GM18498 (cell line): ENCODE measurements around the gene LRRC3B.
A peak's percentile ranks its signal among the peaks of the same experiment; 100 is the strongest.

Experiments
- ATAC-seq: cut with Tn5 transposase; IDR thresholded peaks from one replicate; pipeline ENCODE4 v1.9.1; 2021; ENCODE audit warnings: mild to moderate bottlenecking, moderate library complexity; ENCODE audit not compliant: unreplicated experiment

LRRC3B gene

DNA sequence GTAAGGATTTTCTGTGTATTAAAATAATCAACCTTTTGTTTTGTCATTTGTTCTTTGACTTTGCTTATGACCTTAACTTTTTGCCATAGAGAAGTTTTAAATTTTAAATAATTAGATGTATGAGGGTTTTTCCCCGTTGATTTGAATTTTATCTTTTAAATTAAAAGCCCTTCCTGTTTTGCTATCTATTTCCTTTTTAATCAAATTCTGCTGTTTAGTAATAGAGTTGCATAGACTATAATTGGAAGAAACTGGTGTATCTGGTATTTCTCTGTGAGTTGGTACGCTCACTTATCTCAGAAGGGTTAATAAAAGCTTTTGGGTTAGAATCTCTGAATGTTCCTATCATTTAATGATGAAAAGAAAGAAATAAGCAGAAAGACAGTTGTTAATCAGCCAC, 82.2 kb downstream of the LRRC3B start:
- no peak for ATAC-seq

- ATAC-seq = no peak
Measured at GRCh38 chr3:26708501-26708900, 85.9 kb downstream of the LRRC3B start.

- peak; percentile 80 for ATAC-seq
Measured at GRCh38 chr3:26712211-26713026, 89.8 kb downstream of the LRRC3B start.

- no peak for ATAC-seq
Measured at GRCh38 chr3:26713091-26713490, 90.5 kb downstream of the LRRC3B start.

GRCh38 chr3:26714485-26714884, 91.9 kb downstream of the LRRC3B start:
- ATAC-seq = no peak

DNA sequence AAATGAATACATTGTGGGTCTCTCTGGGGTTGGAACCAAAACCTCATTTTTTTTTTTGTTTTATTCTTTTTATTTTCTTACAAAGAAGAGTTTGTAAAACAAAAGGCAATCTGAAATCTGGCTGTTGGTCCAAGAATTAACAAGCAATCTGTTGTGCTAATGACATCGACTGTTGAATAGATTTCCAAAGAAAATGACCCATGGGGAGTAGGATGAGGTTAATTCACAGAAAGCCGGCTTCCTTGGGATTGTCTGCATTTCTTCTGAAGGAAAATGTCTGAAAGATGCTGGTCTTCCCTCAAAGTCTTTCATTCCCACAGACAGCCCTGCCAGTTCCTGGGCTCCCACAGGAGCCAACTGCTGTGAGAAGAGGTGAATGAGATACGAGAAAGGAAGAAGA, 92.9 kb downstream of the LRRC3B start:
- no peak for ATAC-seq

DNA sequence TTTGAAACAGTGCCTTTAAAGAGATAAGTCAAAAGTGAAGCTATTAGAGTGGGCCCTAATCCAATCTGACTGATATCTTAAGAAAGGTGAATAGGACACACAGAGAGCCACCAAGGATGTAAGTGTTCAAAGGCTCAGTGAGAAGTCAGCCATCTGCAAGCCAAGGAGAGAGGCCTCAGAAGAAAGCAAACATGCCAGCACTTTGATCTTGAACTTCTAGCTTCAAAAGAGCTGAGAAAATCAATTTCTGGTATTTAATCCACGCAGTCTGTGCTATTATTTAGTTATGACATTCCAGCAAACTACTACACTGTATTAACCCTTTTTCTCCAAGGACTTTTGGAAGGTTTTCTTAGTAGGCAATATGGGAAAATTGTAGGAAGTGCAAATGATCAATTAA, 95.7 kb downstream of the LRRC3B start:
- ATAC-seq = no peak

DNA sequence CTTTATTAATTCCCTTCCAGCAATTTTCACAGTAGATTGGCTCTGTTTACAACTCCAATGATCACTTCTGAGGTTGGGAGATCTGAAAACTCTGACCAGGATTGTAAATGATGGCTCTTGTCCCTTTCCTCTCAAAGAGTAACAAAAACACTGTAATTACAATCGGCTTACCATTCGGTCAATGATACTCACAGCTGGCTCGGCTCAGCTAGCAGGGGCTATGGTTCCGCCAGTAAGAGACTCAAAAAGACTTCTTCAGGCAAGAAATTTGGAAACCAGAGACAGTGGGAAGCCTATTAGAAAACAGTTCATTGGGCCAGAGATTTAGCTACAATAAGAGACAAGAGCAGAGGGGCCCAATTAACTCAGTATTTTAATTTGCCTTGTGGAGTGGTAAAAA, 96.6 kb downstream of the LRRC3B start:
- ATAC-seq = no peak

DNA sequence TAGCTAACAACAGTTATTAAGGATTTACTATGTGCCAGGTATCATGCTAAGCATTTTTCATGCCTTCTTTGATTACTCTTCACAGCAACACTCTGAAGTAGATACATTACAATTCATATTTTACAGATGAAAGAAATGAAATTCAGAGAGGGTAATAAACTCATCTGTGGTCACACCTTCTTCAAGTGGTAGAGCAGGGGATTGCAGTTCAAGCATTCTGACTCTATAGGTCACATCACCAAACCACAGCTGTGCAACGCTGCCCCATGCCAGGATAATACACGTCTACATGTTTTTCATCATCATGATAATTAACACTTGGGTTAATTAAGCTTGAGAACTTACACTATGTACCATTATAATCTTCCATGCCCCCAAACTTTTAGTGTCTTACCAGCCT, 98.5 kb downstream of the LRRC3B start:
- ATAC-seq = no peak

- no peak for ATAC-seq
Measured at GRCh38 chr3:26731843-26732242, 109.3 kb downstream of the LRRC3B start.

DNA sequence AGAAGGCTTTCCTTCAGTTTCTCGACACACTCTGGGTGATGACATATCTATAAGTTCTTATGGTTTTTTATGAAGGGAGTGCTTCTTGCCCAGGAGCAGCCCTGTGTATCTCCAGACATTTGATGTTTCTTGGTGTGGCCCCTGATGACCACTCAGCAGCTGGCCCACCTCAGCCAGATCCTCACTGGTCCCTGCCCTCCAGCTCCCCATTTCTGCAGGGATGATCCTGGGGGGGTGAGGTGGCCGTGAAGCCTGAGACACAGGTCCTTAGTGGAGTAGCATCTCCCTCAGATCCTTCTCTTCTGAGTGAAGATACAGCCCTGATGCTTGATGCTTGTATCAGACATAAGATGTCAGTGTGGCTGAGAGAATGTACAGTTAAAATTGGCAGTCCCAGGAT, 127.7 kb downstream of the LRRC3B start:
- no peak for ATAC-seq

DNA sequence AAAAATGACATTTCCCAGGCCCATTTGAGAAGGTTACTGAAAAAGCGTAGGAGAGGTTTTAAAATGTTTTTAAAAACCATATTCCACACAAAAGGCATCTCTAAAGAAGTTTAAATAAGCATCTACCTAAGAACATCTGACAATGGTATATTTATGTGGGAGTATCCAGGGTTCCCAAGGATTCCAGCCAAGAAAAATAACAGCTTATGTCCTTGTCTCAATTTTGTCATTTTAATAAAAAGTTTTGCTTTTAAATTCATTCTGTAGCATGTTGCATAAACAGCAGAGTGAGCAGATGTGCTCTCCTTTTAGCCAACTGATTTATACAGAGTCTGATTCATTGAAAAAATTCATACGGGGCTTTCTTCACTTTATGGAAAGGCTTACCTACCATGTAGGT, 129.9 kb downstream of the LRRC3B start:
- no peak for ATAC-seq

GRCh38 chr3:26753095-26753494, 130.5 kb downstream of the LRRC3B start:
- no peak for ATAC-seq

- ATAC-seq = no peak
Measured at GRCh38 chr3:26757978-26758377, 135.4 kb downstream of the LRRC3B start.
